Ishikawa (cell line): ENCODE results near the gene BARD1.

Experiments
- CEBPB ChIP-seq: IDR thresholded peaks from 2 replicates; pipeline ENCODE4 v1.6.1; 2012
- CREB1 ChIP-seq: IDR thresholded peaks from 2 replicates; pipeline ENCODE4 v1.6.1; 2012; ENCODE audit warnings: low read depth
- EGR1 ChIP-seq: IDR thresholded peaks from 2 replicates; pipeline ENCODE4 v1.6.1; 2012
- EP300 ChIP-seq: IDR thresholded peaks from 2 replicates; pipeline ENCODE4 v1.6.1; 2012; ENCODE audit warnings: borderline replicate concordance
- NFIC ChIP-seq: IDR thresholded peaks from 2 replicates; pipeline ENCODE4 v1.6.1; 2012
- RAD21 ChIP-seq: IDR thresholded peaks from 2 replicates; pipeline ENCODE4 v1.6.1; 2012; ENCODE audit warnings: low read depth
- TAF1 ChIP-seq: IDR thresholded peaks from 2 replicates; pipeline ENCODE4 v1.6.1; 2012; ENCODE audit warnings: low read depth, mild to moderate bottlenecking
- ZBTB7A ChIP-seq: IDR thresholded peaks from 2 replicates; pipeline ENCODE4 v1.6.1; 2012; ENCODE audit warnings: low read depth
- TF ChIP-seq, protein P1 (sequence below): IDR thresholded peaks from 2 replicates; pipeline ENCODE4 v1.6.1; 2012
- TF ChIP-seq, protein P2 (sequence below): IDR thresholded peaks from 2 replicates; pipeline ENCODE4 v1.6.1; 2012; ENCODE audit warnings: low read depth, mild to moderate bottlenecking
- TF ChIP-seq, protein P3 (sequence below): IDR thresholded peaks from 2 replicates; pipeline ENCODE4 v1.6.1; 2012

DNA sequence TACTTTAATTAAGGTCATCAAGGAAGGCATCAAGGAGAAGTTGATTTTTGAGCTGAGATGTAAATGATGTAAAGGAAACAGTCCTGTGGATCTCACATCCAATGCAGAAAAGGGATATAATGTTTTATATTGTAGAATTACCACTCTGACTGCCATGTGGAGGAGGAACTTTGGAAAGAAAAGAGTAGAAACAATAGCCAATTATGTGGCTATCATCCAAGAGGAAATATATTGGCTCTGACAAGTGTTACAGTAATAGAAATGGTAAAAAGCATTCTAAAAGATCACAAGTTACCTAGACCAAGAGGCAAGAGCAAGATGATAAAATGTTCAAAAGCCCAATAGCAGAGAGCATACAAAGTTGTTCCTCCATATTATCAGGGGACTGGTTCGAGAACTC, 26.8 kb downstream of the BARD1 start:
- TF ChIP-seq, protein P1, sequence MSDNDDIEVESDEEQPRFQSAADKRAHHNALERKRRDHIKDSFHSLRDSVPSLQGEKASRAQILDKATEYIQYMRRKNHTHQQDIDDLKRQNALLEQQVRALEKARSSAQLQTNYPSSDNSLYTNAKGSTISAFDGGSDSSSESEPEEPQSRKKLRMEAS, result no peak
- TF ChIP-seq EGR1, result no peak
- TF ChIP-seq, protein P2, sequence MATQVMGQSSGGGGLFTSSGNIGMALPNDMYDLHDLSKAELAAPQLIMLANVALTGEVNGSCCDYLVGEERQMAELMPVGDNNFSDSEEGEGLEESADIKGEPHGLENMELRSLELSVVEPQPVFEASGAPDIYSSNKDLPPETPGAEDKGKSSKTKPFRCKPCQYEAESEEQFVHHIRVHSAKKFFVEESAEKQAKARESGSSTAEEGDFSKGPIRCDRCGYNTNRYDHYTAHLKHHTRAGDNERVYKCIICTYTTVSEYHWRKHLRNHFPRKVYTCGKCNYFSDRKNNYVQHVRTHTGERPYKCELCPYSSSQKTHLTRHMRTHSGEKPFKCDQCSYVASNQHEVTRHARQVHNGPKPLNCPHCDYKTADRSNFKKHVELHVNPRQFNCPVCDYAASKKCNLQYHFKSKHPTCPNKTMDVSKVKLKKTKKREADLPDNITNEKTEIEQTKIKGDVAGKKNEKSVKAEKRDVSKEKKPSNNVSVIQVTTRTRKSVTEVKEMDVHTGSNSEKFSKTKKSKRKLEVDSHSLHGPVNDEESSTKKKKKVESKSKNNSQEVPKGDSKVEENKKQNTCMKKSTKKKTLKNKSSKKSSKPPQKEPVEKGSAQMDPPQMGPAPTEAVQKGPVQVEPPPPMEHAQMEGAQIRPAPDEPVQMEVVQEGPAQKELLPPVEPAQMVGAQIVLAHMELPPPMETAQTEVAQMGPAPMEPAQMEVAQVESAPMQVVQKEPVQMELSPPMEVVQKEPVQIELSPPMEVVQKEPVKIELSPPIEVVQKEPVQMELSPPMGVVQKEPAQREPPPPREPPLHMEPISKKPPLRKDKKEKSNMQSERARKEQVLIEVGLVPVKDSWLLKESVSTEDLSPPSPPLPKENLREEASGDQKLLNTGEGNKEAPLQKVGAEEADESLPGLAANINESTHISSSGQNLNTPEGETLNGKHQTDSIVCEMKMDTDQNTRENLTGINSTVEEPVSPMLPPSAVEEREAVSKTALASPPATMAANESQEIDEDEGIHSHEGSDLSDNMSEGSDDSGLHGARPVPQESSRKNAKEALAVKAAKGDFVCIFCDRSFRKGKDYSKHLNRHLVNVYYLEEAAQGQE, result no peak
- TF ChIP-seq ZBTB7A, result no peak
- no peak for TF ChIP-seq CEBPB
- TF ChIP-seq NFIC, result no peak
- TF ChIP-seq EP300, result no peak
- TF ChIP-seq, protein P3, sequence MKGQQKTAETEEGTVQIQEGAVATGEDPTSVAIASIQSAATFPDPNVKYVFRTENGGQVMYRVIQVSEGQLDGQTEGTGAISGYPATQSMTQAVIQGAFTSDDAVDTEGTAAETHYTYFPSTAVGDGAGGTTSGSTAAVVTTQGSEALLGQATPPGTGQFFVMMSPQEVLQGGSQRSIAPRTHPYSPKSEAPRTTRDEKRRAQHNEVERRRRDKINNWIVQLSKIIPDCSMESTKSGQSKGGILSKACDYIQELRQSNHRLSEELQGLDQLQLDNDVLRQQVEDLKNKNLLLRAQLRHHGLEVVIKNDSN, result no peak
- TF ChIP-seq TAF1, result no peak
- TF ChIP-seq RAD21, result no peak
- TF ChIP-seq CREB1, result no peak
